ENCODE data around the gene FAM50B.
A peak's percentile ranks its signal among the peaks of the same experiment; 100 is the strongest.

The FAM50B gene

DNA sequence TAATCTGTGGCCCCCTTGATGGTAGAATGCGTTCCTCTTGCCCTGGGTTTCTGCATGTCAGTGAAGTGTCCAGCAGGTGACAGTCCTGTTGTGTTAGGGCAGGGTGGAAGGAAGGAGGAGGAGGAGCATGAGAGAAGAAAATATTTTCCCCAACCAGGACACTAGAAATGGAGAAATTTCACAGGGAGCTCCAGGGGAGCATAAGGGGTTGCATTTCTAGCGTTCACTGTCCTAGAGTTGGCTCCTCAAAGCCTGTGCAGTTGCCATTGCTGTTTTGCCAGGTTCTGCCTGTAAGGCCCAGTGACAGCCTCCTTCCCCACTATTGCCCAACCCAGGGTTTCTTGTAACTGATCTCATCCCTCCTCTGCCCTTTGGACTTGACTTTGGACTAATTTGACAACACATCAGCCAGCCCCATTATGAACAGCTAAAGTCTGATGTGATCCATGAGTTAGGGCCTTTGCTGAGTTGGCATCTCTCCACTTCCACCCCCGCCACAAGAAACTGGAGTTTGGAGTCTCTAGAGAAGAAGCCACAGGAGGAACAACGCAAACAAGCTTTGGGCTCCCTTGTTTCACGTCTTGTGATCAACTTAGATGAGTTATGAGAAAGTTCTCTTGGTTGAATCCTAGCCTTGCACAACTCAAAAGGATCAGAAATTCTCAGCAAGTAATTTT is 14.0 kb upstream of the FAM50B start:
- Mint-ChIP-seq H3K36me3 (ENCODE audit: low read depth) (no peaks in the 10 kb centered on the region), H3K27ac (no peak overlapping the region), H3K4me1 (ENCODE audit: low read depth) (no peaks in the 10 kb centered on the region), H3K4me3 (no peak overlapping the region), H3K27me3 (peaks cover 12% of the 10 kb centered on the region), H3K9me3 (no peaks in the 10 kb centered on the region)
- DNase-seq, result no peak

DNA sequence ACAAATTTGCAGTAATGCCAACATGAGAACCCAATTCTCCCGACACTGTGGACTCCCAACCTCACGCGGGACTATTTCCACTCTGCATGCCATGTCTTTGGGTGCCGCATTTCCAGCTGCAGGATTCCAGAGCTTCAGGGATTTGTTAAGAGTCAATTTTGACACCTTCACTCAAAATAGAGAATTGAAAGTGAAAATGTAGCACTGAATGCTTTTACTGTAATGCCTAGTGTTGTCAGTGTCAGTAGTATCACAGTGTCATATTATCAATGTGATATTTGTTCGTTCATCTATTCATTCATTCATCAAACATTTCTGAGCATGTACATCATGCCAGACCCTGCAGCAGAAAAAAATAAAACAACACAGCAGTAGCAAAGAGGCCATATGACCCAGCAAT is 13.4 kb upstream of the FAM50B start:
- H3K4me3 Mint-ChIP-seq, result no peak overlapping the region
- H3K4me1 Mint-ChIP-seq (ENCODE audit: low read depth), result no peaks in the 10 kb centered on the region
- H3K27ac Mint-ChIP-seq, result no peak overlapping the region
- DNase-seq, result no peak
- H3K36me3 Mint-ChIP-seq (ENCODE audit: low read depth), result no peaks in the 10 kb centered on the region
- no peaks in the 10 kb centered on the region for H3K9me3 Mint-ChIP-seq
- H3K27me3 Mint-ChIP-seq, result peaks cover 6% of the 10 kb centered on the region

DNA sequence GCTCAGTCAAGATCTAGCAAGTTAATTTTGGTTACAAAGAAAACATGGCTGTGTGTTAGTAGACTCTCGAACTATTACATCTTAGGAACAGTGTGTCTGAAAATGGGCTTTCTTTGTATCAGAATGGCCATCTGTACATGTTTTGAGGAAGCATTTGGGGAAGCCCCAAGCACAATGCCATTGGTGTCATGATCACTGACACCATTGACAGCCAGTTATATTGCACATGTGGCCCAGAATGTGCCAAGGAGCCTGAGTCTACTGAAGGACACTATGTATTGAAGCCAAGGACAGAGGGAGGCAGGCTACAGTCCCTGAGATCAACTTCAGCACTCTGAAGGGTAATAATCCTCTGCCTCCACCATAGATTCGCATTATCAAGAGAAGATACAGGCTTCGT is 12.6 kb upstream of the FAM50B start:
- Mint-ChIP-seq H3K36me3 (ENCODE audit: low read depth) (no peaks in the 10 kb centered on the region), H3K27ac (no peak overlapping the region), H3K9me3 (no peaks in the 10 kb centered on the region), H3K27me3 (peaks cover 3% of the 10 kb centered on the region), H3K4me1 (ENCODE audit: low read depth) (no peaks in the 10 kb centered on the region), H3K4me3 (no peak overlapping the region)
- DNase-seq, result no peak

DNA sequence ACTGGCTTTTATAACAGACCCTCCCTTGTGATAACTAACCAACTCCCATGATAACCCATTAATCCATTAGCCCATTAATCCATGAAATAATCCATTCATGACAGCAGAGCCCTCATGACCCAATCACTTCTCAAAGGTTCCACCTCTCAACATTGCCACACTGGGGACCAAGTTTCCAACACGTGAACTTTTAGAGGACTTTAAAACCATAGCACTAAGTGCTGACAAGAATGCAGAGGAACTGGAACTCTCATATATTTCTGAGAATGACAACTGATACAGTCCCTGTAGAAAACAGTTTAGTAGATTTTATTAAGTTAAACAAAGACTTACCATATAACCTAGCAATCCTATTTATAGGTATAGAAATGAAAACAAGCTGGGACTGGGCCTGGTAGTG is 11.4 kb upstream of the FAM50B start:
- H3K27me3 Mint-ChIP-seq, result no peaks in the 10 kb centered on the region
- no peaks in the 10 kb centered on the region for H3K36me3 Mint-ChIP-seq (ENCODE audit: low read depth)
- H3K4me3 Mint-ChIP-seq, result no peak overlapping the region
- no peaks in the 10 kb centered on the region for H3K4me1 Mint-ChIP-seq (ENCODE audit: low read depth)
- no peak for DNase-seq
- H3K27ac Mint-ChIP-seq, result no peak overlapping the region
- H3K9me3 Mint-ChIP-seq, result no peaks in the 10 kb centered on the region

DNA sequence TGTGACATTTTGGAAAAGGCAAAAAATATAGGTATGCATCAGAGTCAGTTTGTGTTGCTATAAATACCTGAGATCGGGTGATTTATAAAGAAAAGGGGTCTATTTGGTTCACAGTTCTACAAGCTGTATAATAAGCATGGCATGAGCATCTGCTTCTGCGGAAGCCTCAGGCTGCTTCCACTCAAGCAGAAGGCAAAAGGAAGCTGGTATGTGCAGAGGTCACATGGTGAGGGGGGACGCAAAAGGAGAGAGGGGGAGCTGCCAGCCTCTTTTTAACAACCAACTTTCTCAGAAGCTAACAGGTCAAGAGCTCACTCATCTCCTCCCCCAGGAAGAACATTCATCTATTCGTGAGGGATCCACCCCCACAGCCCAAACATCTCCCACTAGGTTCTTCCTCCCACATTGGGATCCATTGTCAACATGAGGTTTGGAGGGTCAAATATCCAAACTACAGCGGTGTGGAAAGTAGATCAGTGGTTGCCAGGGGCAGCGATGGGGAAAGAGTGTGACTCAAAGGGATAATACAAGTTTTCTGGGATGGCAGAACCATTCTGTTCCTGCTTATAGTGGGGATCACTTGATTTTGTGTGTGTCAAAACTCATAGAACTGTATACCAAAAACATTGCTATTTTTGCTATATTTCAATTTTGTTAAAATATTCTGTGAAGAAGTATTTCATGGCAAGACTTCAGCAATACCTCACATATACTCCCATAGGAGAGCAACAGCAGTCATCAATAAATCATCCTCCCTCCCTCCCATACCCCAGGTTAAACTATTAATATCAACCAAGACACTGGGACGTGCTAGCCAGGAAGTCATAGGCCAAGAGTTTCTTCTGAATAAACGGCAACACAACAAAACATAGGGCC is 9.9 kb upstream of the FAM50B start:
- Mint-ChIP-seq H3K27ac (no peak overlapping the region), H3K36me3 (ENCODE audit: low read depth) (no peaks in the 10 kb centered on the region), H3K4me1 (ENCODE audit: low read depth) (no peaks in the 10 kb centered on the region), H3K4me3 (no peak overlapping the region), H3K27me3 (no peaks in the 10 kb centered on the region), H3K9me3 (no peaks in the 10 kb centered on the region)
- DNase-seq, result no peak

DNA sequence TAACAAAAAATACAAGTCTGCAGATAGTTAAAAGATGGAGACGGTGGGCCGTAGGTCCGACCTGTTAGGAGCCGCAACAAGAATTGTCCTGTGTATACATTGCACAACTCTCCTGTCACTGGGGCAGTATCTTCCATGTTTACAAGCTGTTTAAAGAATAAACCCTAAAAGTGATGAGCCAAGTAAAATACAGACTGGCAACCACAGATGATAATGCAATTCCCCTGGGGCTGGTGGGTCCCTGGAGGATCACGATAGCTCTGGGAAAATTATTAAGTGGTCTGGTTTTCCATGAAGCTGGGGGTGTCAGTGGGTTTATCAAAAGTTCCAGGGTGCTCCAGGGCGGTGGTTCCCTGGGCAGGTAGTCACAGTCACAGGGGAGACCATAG is 8.1 kb upstream of the FAM50B start:
- no peak overlapping the region for H3K27ac Mint-ChIP-seq
- H3K9me3 Mint-ChIP-seq, result no peaks in the 10 kb centered on the region
- H3K4me1 Mint-ChIP-seq (ENCODE audit: low read depth), result no peaks in the 10 kb centered on the region
- H3K36me3 Mint-ChIP-seq (ENCODE audit: low read depth), result no peaks in the 10 kb centered on the region
- H3K4me3 Mint-ChIP-seq, result no peak overlapping the region
- no peak for DNase-seq
- H3K27me3 Mint-ChIP-seq, result no peaks in the 10 kb centered on the region

DNA sequence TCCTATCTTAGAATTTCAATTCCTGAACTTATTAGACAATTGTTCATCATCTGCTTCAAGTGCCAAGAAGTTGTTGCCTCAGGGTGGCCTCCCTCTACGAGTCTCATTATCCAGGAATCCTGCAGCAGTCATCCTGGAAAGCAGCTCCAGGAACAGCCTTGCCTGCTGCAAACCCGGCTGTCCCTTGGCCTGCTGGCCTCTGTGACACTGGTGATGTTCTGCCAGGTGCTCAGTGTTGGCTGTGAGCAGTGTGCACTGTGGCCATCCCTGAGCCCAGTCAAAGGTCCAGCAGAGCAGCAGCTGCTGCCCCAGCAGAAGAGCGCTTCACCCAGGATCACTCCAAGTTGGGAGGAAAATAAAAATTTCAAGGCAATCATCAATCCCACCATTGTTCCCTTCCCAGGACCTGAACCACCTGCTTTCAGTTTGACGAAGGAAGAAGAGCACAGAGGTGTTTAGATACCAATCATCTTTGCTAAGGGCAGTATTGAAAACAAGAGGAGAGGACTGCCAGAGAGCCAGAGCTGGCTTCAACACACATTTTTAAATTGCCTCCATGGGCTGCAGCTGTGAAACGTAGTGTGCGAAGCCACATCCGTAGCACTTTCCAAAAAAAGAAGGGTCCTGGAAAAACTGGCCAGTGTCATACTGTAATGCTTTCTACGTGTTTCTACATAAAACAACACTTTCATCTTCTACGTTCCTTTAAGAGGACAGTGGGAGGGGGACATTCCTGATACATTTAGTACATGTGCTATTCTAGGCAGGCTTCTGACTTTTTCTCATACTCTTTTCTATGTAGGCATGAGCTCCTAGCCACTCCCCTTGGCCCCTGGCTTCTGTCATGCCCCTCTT is 7.2 kb upstream of the FAM50B start:
- Mint-ChIP-seq H3K36me3 (ENCODE audit: low read depth) (no peaks in the 10 kb centered on the region), H3K4me1 (ENCODE audit: low read depth) (no peaks in the 10 kb centered on the region), H3K4me3 (no peak overlapping the region), H3K27me3 (no peaks in the 10 kb centered on the region), H3K9me3 (no peaks in the 10 kb centered on the region), H3K27ac (no peak overlapping the region)
- DNase-seq, result no peak

DNA sequence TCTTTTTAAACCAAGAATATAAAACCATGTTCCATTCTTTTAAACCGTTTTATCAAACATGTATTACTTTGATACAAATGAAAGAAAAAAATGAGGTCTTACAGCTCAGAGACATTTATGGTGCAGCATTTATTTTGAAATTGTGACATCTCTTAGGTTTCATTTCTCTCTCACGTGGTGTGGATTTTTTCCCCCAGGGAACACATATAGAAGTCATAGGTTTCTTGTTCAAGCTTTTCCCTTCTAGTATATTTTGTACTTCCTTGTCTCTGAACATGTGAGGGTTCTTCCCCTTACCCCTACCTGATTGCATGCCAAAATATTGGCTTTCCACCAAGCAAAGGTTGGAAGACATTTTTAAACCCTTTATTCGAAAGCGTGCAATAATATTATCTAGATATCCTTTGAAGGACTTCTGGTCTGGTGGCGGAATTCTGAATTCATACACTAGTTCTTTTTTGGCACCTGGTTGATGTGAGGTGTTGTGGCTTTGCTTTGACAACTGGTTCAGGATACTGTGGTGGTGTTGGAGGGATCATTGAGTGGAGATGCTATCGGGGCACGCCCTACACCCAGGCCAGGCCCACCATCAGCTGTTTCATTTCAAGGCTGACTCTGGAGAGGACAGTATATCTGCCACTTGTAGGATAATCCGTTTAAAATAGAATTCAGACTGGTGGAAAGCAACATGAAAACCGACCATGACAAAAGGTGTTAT is 5.6 kb upstream of the FAM50B start:
- peaks cover 13% of the 10 kb centered on the region for H3K4me1 Mint-ChIP-seq (ENCODE audit: low read depth)
- H3K36me3 Mint-ChIP-seq (ENCODE audit: low read depth), result no peaks in the 10 kb centered on the region
- H3K27ac Mint-ChIP-seq, result no peak overlapping the region
- H3K4me3 Mint-ChIP-seq, result no peak overlapping the region
- no peak for DNase-seq
- no peaks in the 10 kb centered on the region for H3K9me3 Mint-ChIP-seq
- H3K27me3 Mint-ChIP-seq, result no peaks in the 10 kb centered on the region

DNA sequence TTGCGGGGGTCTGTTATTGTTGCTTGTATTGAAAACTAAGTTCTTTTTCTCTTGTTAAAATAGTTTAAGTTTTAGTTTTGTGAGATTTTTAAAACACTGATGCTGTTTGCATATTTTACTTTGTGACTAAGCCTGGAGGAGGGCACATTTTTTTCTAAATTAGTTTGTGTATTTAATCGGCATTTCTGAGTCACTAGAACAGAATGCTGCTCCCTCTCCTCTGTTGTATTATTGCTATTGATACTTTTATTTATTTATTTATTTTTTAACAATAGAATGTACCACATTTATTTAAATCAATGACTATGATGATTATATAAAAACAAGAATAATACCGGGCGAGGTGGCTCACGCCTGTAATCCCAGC is 5.1 kb upstream of the FAM50B start:
- Mint-ChIP-seq H3K36me3 (ENCODE audit: low read depth) (no peaks in the 10 kb centered on the region), H3K27ac (no peak overlapping the region), H3K4me3 (no peak overlapping the region), H3K4me1 (ENCODE audit: low read depth) (peaks cover 17% of the 10 kb centered on the region), H3K9me3 (no peaks in the 10 kb centered on the region), H3K27me3 (no peaks in the 10 kb centered on the region)
- DNase-seq, result no peak

DNA sequence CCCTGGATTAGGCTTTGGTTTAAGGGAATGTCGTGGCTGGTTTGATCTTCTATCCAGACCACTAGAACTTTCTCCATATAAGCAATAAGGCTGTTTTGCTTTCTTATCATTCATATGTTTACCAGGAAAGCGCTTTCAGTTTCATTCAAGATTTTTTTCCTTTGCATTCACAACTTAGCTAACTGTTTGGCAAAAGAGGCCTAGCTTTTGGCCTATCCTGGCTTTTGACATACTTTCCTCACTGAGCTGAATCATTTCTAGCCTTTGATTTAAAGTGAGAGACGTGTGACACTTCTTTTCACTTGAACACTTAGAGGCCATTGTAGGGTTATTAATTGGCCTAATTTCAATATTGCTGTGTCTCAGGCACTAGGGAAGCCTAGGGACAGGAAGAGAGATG is 1.7 kb upstream of the FAM50B start:
- Mint-ChIP-seq H3K4me1 (ENCODE audit: low read depth) (peaks cover 33% of the 10 kb centered on the region), H3K9me3 (no peaks in the 10 kb centered on the region), H3K27ac (peak overlapping the region; percentile 88), H3K4me3 (peak overlapping the region; percentile 71), H3K36me3 (ENCODE audit: low read depth) (peaks cover 15% of the 10 kb centered on the region), H3K27me3 (no peaks in the 10 kb centered on the region)
- no peak for DNase-seq

DNA sequence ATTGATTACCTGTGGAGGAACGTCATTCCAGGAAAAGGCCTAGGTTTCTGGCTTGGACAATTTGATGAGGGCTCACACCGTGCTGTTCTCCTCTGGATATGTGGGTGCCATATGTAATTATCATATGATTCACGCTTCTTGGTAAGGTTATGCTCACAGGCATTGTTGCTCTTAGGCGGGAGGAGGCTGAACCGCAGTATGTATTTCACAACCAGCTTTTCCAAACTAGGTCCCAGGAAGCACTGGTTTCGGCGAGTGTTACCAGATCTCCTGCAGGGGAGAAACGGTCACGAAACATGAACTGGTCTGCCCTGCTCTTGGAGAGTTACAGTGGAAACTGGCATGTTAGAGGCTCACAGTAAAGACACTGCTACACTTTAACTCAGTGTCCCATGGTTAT is 793 bp upstream of the FAM50B start:
- DNase-seq, result peak; percentile 34
- Mint-ChIP-seq H3K27me3 (no peaks in the 10 kb centered on the region), H3K4me3 (peak overlapping the region; percentile 71), H3K27ac (peak overlapping the region; percentile 88), H3K36me3 (ENCODE audit: low read depth) (peaks cover 15% of the 10 kb centered on the region), H3K4me1 (ENCODE audit: low read depth) (peaks cover 33% of the 10 kb centered on the region), H3K9me3 (no peaks in the 10 kb centered on the region)

DNA sequence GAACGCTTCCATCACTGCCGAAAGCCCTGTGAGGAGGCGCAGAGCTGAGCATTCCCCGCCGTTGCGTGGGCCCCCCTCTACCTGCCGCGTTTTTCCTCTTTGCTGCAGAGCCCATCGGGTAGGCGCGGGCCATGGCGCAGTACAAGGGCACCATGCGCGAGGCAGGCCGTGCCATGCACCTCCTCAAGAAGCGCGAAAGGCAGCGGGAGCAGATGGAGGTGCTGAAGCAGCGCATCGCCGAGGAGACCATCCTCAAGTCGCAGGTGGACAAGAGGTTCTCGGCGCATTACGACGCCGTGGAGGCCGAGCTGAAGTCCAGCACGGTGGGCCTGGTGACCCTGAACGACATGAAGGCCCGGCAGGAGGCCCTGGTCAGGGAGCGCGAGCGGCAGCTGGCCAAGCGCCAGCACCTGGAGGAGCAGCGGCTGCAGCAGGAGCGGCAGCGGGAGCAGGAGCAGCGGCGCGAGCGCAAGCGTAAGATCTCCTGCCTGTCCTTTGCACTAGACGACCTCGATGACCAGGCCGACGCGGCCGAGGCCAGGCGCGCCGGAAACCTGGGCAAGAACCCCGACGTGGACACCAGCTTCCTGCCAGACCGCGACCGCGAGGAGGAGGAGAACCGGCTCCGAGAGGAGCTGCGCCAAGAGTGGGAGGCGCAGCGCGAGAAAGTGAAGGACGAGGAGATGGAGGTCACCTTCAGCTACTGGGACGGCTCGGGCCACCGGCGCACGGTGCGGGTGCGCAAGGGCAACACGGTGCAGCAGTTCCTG is 693 bp downstream of the FAM50B start:
- H3K9me3 Mint-ChIP-seq, result no peaks in the 10 kb centered on the region
- H3K4me3 Mint-ChIP-seq, result peak overlapping the region; percentile 76
- peaks cover 33% of the 10 kb centered on the region for H3K4me1 Mint-ChIP-seq (ENCODE audit: low read depth)
- H3K27ac Mint-ChIP-seq, result peak overlapping the region; percentile 87
- no peaks in the 10 kb centered on the region for H3K27me3 Mint-ChIP-seq
- peaks cover 15% of the 10 kb centered on the region for H3K36me3 Mint-ChIP-seq (ENCODE audit: low read depth)
- DNase-seq, result no peak

DNA sequence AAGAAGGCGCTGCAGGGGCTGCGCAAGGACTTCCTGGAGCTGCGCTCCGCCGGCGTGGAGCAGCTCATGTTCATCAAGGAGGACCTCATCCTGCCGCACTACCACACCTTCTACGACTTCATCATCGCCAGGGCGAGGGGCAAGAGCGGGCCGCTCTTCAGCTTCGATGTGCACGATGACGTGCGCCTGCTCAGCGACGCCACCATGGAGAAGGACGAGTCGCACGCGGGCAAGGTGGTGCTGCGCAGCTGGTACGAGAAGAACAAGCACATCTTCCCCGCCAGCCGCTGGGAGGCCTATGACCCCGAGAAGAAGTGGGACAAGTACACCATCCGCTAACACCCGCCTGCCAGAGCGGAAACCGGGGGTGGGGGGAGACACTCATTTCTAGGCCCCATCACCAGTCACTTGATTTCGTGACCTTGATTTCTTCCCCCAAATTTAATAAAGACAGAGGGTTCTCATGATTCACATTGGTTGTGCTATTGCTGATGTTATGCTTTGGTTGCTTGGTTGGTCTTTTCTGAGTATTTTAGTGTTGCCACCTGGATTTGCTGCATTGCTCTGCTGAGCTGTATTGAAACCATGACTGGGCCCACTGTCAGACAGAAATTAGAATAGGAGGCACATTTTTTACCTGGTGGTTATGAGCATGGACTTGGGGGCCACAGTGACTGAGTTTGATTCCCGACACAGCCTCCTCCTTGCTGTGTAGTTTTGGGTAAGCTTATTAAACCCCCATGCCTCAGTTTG is 1.5 kb downstream of the FAM50B start:
- Mint-ChIP-seq H3K36me3 (ENCODE audit: low read depth) (peaks cover 15% of the 10 kb centered on the region), H3K9me3 (no peaks in the 10 kb centered on the region), H3K27me3 (no peaks in the 10 kb centered on the region), H3K27ac (peak overlapping the region; percentile 87), H3K4me1 (ENCODE audit: low read depth) (peaks cover 33% of the 10 kb centered on the region), H3K4me3 (peak overlapping the region; percentile 76)
- DNase-seq, result peak; percentile 70

Measured in activated T-cell treated with anti-CD3 and anti-CD28 coated beads, Interleukin-2, amount 50 U/mL, for 24 hours (primary cell).